ENCODE results near the gene CYS1. TPM values are rescaled to one million over a fixed set of nuclear protein-coding genes. Genes with fewer than 3 reads are reported as not detected.

The CYS1 gene
- polyA plus RNA-seq, 1 donor (not counting 4 experiments of a cell fraction or from before 2014, with no cell fraction given): 0.14 TPM

DNA sequence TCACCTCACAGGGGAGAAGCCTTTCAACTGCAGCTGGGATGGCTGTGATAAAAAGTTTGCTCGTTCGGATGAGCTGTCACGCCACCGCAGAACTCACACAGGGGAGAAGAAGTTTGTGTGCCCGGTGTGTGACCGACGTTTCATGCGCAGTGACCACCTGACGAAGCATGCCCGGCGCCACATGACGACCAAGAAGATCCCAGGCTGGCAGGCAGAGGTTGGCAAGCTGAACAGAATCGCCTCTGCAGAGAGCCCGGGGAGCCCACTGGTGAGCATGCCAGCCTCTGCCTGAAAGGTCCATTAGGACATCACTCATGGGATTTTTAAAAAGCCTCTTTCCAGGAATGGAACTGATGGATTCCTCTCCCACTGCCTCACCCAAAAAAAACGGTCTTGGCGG is 28.0 kb downstream of the CYS1 start:
- DNase-seq (ENCODE audit: low read depth, low spot score) (no peak), FAIRE-seq (no peak)
- dilution Hi-C loops (cut with MboI; ENCODE audit: extremely low pct_ligation_motif_present, low sequenced_read_pairs): no loop called here
- no peak overlapping the region for H3K27ac ChIP-seq (ENCODE audit: control insufficient read depth, insufficient read depth, low read length)
- H3K9me3 ChIP-seq (ENCODE audit: control insufficient read depth, low read depth, low read length): no peaks in the 10 kb centered on the region
- H3K4me2 ChIP-seq (ENCODE audit: control insufficient read depth, extremely low read depth, insufficient read depth, low read depth, low read length): no peak overlapping the region
- no peaks in the 10 kb centered on the region for H3K79me2 ChIP-seq (ENCODE audit: control insufficient read depth, insufficient read depth, low read length)
- no peaks in the 10 kb centered on the region for H3K27me3 ChIP-seq (ENCODE audit: control insufficient read depth, extremely low read depth, insufficient read depth, low read length)
- no peaks in the 10 kb centered on the region for H3K9me1 ChIP-seq (ENCODE audit: control insufficient read depth, extremely low read depth, insufficient read depth, low read length)
- H3K4me3 ChIP-seq (ENCODE audit: control insufficient read depth in 2 of 3, extremely low read depth in 1 of 3, insufficient read depth in 2 of 3, low read depth in 1 of 3, low read length in 3 of 3): no peak overlapping the region
- H2AFZ ChIP-seq (ENCODE audit: control insufficient read depth, low read length): no peak overlapping the region
- H3K36me3 ChIP-seq (ENCODE audit: control insufficient read depth in 2 of 2, extremely low read depth in 1 of 2, insufficient read depth in 2 of 2, low read length in 2 of 2): peaks cover 0 to 13% of the 10 kb centered on the region in 2 experiments
- H4K20me1 ChIP-seq (ENCODE audit: control insufficient read depth, extremely low read depth, insufficient read depth, low read length): no peaks in the 10 kb centered on the region
- H3K4me1 ChIP-seq (ENCODE audit: control insufficient read depth, extremely low read depth, insufficient read depth, low read length): peaks cover 6% of the 10 kb centered on the region
- TF ChIP-seq, protein P1, sequence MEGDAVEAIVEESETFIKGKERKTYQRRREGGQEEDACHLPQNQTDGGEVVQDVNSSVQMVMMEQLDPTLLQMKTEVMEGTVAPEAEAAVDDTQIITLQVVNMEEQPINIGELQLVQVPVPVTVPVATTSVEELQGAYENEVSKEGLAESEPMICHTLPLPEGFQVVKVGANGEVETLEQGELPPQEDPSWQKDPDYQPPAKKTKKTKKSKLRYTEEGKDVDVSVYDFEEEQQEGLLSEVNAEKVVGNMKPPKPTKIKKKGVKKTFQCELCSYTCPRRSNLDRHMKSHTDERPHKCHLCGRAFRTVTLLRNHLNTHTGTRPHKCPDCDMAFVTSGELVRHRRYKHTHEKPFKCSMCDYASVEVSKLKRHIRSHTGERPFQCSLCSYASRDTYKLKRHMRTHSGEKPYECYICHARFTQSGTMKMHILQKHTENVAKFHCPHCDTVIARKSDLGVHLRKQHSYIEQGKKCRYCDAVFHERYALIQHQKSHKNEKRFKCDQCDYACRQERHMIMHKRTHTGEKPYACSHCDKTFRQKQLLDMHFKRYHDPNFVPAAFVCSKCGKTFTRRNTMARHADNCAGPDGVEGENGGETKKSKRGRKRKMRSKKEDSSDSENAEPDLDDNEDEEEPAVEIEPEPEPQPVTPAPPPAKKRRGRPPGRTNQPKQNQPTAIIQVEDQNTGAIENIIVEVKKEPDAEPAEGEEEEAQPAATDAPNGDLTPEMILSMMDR (optimal IDR thresholded peaks at IDR 0.05 in 1 of 3, IDR thresholded peaks at IDR 0.05 in 1 of 3, conservative IDR thresholded peaks at IDR 0.05 in 1 of 3; ENCODE audit: extremely low read depth in 1 of 3, insufficient read depth in 2 of 3, low read length in 3 of 3): no peak
- no peak for TF ChIP-seq EZH2 (IDR thresholded peaks at IDR 0.05; ENCODE audit: low read length)
- H3K9ac ChIP-seq (ENCODE audit: control insufficient read depth, extremely low read depth, insufficient read depth, low read length): no peak overlapping the region

- no peak overlapping the region for H3K4me2 ChIP-seq (ENCODE audit: control insufficient read depth, extremely low read depth, insufficient read depth, low read depth, low read length)
- no peaks in the 10 kb centered on the region for H3K79me2 ChIP-seq (ENCODE audit: control insufficient read depth, insufficient read depth, low read length)
- H3K4me3 ChIP-seq (ENCODE audit: control insufficient read depth in 2 of 3, extremely low read depth in 1 of 3, insufficient read depth in 2 of 3, low read depth in 1 of 3, low read length in 3 of 3): no peak overlapping the region
- H3K27ac ChIP-seq (ENCODE audit: control insufficient read depth, insufficient read depth, low read length): no peak overlapping the region
- H2AFZ ChIP-seq (ENCODE audit: control insufficient read depth, low read length): no peak overlapping the region
- TF ChIP-seq EZH2 (IDR thresholded peaks at IDR 0.05; ENCODE audit: low read length): no peak
- TF ChIP-seq, protein P1 (optimal IDR thresholded peaks at IDR 0.05 in 1 of 3, IDR thresholded peaks at IDR 0.05 in 1 of 3, conservative IDR thresholded peaks at IDR 0.05 in 1 of 3; ENCODE audit: extremely low read depth in 1 of 3, insufficient read depth in 2 of 3, low read length in 3 of 3): peak; percentile 29 to 49 (median 42)
- H3K36me3 ChIP-seq (ENCODE audit: control insufficient read depth in 2 of 2, extremely low read depth in 1 of 2, insufficient read depth in 2 of 2, low read length in 2 of 2): peaks cover 0 to 13% of the 10 kb centered on the region in 2 experiments
- H3K27me3 ChIP-seq (ENCODE audit: control insufficient read depth, extremely low read depth, insufficient read depth, low read length): no peaks in the 10 kb centered on the region
- H4K20me1 ChIP-seq (ENCODE audit: control insufficient read depth, extremely low read depth, insufficient read depth, low read length): no peaks in the 10 kb centered on the region
- dilution Hi-C loops (cut with MboI; ENCODE audit: extremely low pct_ligation_motif_present, low sequenced_read_pairs): loop anchor here (25.0 kb wide), 1 partner anchor 286 kb away; no protein-coding TSS in a partner anchor
- no peaks in the 10 kb centered on the region for H3K9me3 ChIP-seq (ENCODE audit: control insufficient read depth, low read depth, low read length)
- H3K9ac ChIP-seq (ENCODE audit: control insufficient read depth, extremely low read depth, insufficient read depth, low read length): no peak overlapping the region
- DNase-seq (ENCODE audit: low read depth, low spot score): no peak
- no peaks in the 10 kb centered on the region for H3K4me1 ChIP-seq (ENCODE audit: control insufficient read depth, extremely low read depth, insufficient read depth, low read length)
- H3K9me1 ChIP-seq (ENCODE audit: control insufficient read depth, extremely low read depth, insufficient read depth, low read length): no peaks in the 10 kb centered on the region
- FAIRE-seq: peak; percentile 66
Observed at GRCh38 chr2:10048501-10049171, 31.6 kb downstream of the CYS1 start.
